Measurements from ENCODE around the gene LAMP5. TPM values are rescaled to one million over a fixed set of nuclear protein-coding genes. Genes with fewer than 3 reads are reported as not detected.

Gene LAMP5
- total RNA-seq, 1 donor from 2014 or later: not detected

GRCh38 chr20:9575836-9576235 is 61.4 kb downstream of the LAMP5 start:
- no peak for ATAC-seq
- DNase-seq: no peak
- intact Hi-C loops (cut with micrococcal nuclease): no loop called here

GRCh38 chr20:9576695-9577094 is 62.3 kb downstream of the LAMP5 start:
- DNase-seq: no peak

GRCh38 chr20:9577397-9577796 is 63.0 kb downstream of the LAMP5 start:
- ATAC-seq (no peak), DNase-seq (no peak)
- intact Hi-C loops (cut with micrococcal nuclease): no loop called here

More at GRCh38 chr20:9576695-9577094, 62.3 kb downstream of the LAMP5 start:
- no peak for ATAC-seq
- intact Hi-C loops (cut with micrococcal nuclease): no loop called here

GRCh38 chr20:9578594-9578993 is 64.2 kb downstream of the LAMP5 start:
- DNase-seq: no peak
- intact Hi-C loops (cut with micrococcal nuclease): no loop called here
- no peak for ATAC-seq
